Measurements from ENCODE around the gene HHIPL1. TPM values are rescaled to one million over a fixed set of nuclear protein-coding genes. Genes with fewer than 3 reads are reported as not detected.
A peak's percentile ranks its signal among the peaks of the same experiment; 100 is the strongest.

Gene HHIPL1
- total and polyA plus RNA-seq, 2 of the 8 experiments (the other 6 are each of a cell fraction or from before 2014, with no cell fraction given) = 1.5 to 2.6 TPM

- Histone ChIP-seq H2AK5ac (ENCODE audit: low read depth, low read length) (no peak overlapping the region), H3K79me1 (ENCODE audit: low read depth, low read length) (peaks cover 16% of the 10 kb centered on the region), H2BK20ac (ENCODE audit: low read length) (no peak overlapping the region), H3K4ac (replicated peaks; ENCODE audit: insufficient read length, low read depth, low read length) (no peak overlapping the region), H2AFZ (ENCODE audit: low read length) (no peak overlapping the region), H3K4me3 (ENCODE audit: extremely low read depth in 1 of 4, insufficient read depth in 2 of 4, low read depth in 3 of 4, low read length in 4 of 4) (peak overlapping the region; percentile 50 to 73 (median 66)), H2BK12ac (ENCODE audit: low read depth, low read length) (0 out of 2 replicates have a peak overlapping the region, but pooled peaks have one; percentile 7), H4K8ac (ENCODE audit: extremely low read depth, insufficient read depth, low read length) (no peak overlapping the region), H3K14ac (ENCODE audit: insufficient read length) (no peak overlapping the region), H3K79me2 (ENCODE audit: control insufficient read depth in 1 of 2, insufficient read depth in 2 of 2, low read length in 2 of 2) (peaks cover 6 to 55% of the 10 kb centered on the region in 2 experiments; a peak in 3 of 4 replicates), H3K27me3 (replicated peaks in 1 of 4; ENCODE audit: control insufficient read depth in 3 of 4, extremely low read depth in 1 of 4, insufficient read depth in 3 of 4, low read length in 3 of 4) (peaks cover 9 to 34% (median 26%) of the 10 kb centered on the region in 4 experiments; a peak in 6 of 7 replicates), H3K23me2 (ENCODE audit: low read depth, low read length) (peaks cover 20% of the 10 kb centered on the region), H2BK120ac (replicated peaks; ENCODE audit: low read depth, low read length) (no peak overlapping the region), H3K27ac (ENCODE audit: low read depth, low read length) (no peak overlapping the region), H3K23ac (ENCODE audit: insufficient read length) (no peak overlapping the region), H4K5ac (ENCODE audit: insufficient read length, low read depth, low read length) (no peak overlapping the region), H3K56ac (replicated peaks; ENCODE audit: insufficient read length, low read depth, low read length) (no peak overlapping the region), H4K20me1 (replicated peaks in 1 of 2; ENCODE audit: control insufficient read depth in 1 of 2, insufficient read depth in 2 of 2, low read length in 2 of 2) (peaks cover 19 to 42% of the 10 kb centered on the region in 2 experiments), H3K18ac (ENCODE audit: extremely low read depth, low read length) (no peak overlapping the region), H3K9ac (replicated peaks in 1 of 4; ENCODE audit: extremely low read depth in 1 of 4, low read depth in 3 of 4, low read length in 3 of 4) (no peak overlapping the region; a peak in 1 of 7 replicates), H2BK15ac (ENCODE audit: low read length) (0 out of 2 replicates have a peak overlapping the region, but pooled peaks have one; percentile 29), H3K36me3 (ENCODE audit: control insufficient read depth in 2 of 4, insufficient read depth in 4 of 4, low read length in 3 of 4) (no peaks in the 10 kb centered on the region; a peak in 1 of 8 replicates), H2BK5ac (ENCODE audit: low read depth, low read length) (no peak overlapping the region), H3K4me1 (replicated peaks in 1 of 4; ENCODE audit: control insufficient read depth in 3 of 4, insufficient read depth in 4 of 4, low read length in 3 of 4) (peaks cover 4 to 28% (median 18%) of the 10 kb centered on the region in 4 experiments), H3K9me3 (ENCODE audit: insufficient read depth in 2 of 2, low read depth in 1 of 2, low read length in 1 of 2) (peaks cover 0 to 3% of the 10 kb centered on the region in 2 experiments; a peak in 1 of 4 replicates), H3K4me2 (ENCODE audit: insufficient read depth in 1 of 2, low read depth in 2 of 2, low read length in 2 of 2) (peak overlapping the region; percentile 83 to 95), H4K91ac (replicated peaks; ENCODE audit: insufficient read length, low read length) (no peak overlapping the region)
- FAIRE-seq = no peak
- WGBS, 2 experiments (ENCODE audit: extremely low coverage in 1 of 2, insufficient coverage in 1 of 2, insufficient read length in 1 of 2, insufficient replicate concordance in 2 of 2, low coverage in 1 of 2, low lambda C conversion rate in 2 of 2, missing lambda C conversion rate in 1 of 2) = 56% methylated on average over 18 of the region's 18 CpGs; no CpG with 5 or more reads in 1 of the 2 experiments
- no peak for DNase-seq (ENCODE audit: low read depth in 1 of 2, low spot score in 2 of 2)
- POLR2A ChIA-PET (ENCODE audit: partially characterized antibody) = interaction anchor here (1.0 to 1.6 kb wide), 3 partner anchors 13 to 121 kb away, joined by 3 to 6 read pairs (median 3); partner anchors contain the start of genes CCNK and SETD3
- CTCF ChIA-PET (ENCODE audit: partially characterized antibody) = interaction anchor here (0.5 to 2.4 kb wide), 16 partner anchors 8 to 347 kb away, joined by 3 to 10 read pairs (median 4); no protein-coding TSS in a partner anchor
- TF ChIP-seq KDM1A (IDR thresholded peaks at IDR 0.05; ENCODE audit: borderline replicate concordance, low read length) (no peak), SUZ12 (IDR thresholded peaks at IDR 0.05; ENCODE audit: low read length) (no peak), GABPA (IDR thresholded peaks at IDR 0.05; ENCODE audit: borderline replicate concordance, insufficient read depth, low read length) (no peak), YY1 (IDR thresholded peaks at IDR 0.05; ENCODE audit: low read depth, low read length) (no peak)
These were observed 42.7 kb upstream of the HHIPL1 start for GRCh38 chr14:99602054-99602787.

All from H1 (cell line).